HCT116 (cell line): Measurements from ENCODE around the gene DEF6. TPM values are rescaled to one million over a fixed set of nuclear protein-coding genes. Genes with fewer than 3 reads are reported as not detected.

Experiments used
- ATAC-seq: fragments of 200-7000 bp; cut with Tn5 transposase; 2 replicates; pipeline ENCODE4 v1.9.1; 2020; ENCODE audit warnings: mild to moderate bottlenecking, moderate library complexity
- BruUV-seq: library from RNA; stranded (reverse); fragments of 400-500 nt; replicated peaks from 2 replicates; lab custom pipeline; 2021; lab: Mats Ljungman, UMichigan
- CTCF ChIA-PET: fragments of 300-600 bp; sonication (Branson Sonifier 250); formaldehyde crosslinking; loops from one replicate; lab custom pipeline; 2021; ENCODE audit warnings: antibody characterized with exemption; lab: Charles Lee
- POLR2A ChIA-PET: fragments of 300-600, 350-600 bp; sonication (Branson Sonifier 250); formaldehyde crosslinking; loops from one replicate; lab custom pipeline; 2021; ENCODE audit warnings: antibody characterized with exemption; lab: Charles Lee
- RAD21 ChIA-PET, 2 experiments: fragments of 300-600 bp; sonication (Branson Sonifier 250); formaldehyde crosslinking; loops; one replicate each; lab custom pipeline; 2023; ENCODE audit warnings: low total read pairs in 2 of 2; ENCODE audit not compliant: uncharacterized antibody in 2 of 2, unreplicated experiment in 2 of 2, low non-redundant PET in 1 of 2; lab: Charles Lee
- DNase-seq: peaks from one replicate; pipeline ENCODE4 v3.0.0-alpha.2; 2010; ENCODE audit warnings: low read depth, low spot score
- H2AFZ ChIP-seq: fragments of 200-600 bp; shearing (Covaris generic), sonication (generic); 2 replicates; pipeline ENCODE4 v1.6.1; 2017; ENCODE audit warnings: low read depth, mixed run types, mixed read lengths, antibody characterized with exemption, low read length; ENCODE audit not compliant: poor library complexity, severe bottlenecking
- H3K27ac ChIP-seq: 2 replicates; pipeline ENCODE4 v1.5.1; 2012; ENCODE audit warnings: low read depth, low read length
- H3K27me3 ChIP-seq: fragments of 200-600 bp; sonication (generic); 2 replicates; pipeline ENCODE4 v1.6.1; 2016; ENCODE audit warnings: mixed run types, low read length, mixed read lengths; ENCODE audit not compliant: insufficient read depth
- H3K36me3 ChIP-seq, 2 experiments: fragments of 200-500 bp in 1 of 2; fragments of 200-600 bp in 1 of 2; sonication (Bioruptor generic) in 1 of 2; sonication (generic) in 1 of 2; 2 replicates each; pipeline versions ENCODE4 v1.5.1 to v1.6.1; 2014 to 2016; ENCODE audit warnings: low read length in 2 of 2, inconsistent platforms in 1 of 2, mixed read lengths in 1 of 2, mixed run types in 1 of 2; ENCODE audit not compliant: insufficient read depth in 2 of 2, control insufficient read depth in 1 of 2
- H3K4me1 ChIP-seq, 2 experiments: fragments of 200-600 bp in 1 of 2; sonication (generic) in 1 of 2; 2 replicates each; pipeline versions ENCODE4 v1.5.1 to v1.6.1; 2012 to 2017; ENCODE audit warnings: low read length in 2 of 2, inconsistent platforms in 1 of 2, mild to moderate bottlenecking in 1 of 2, mixed read lengths in 1 of 2, mixed run types in 1 of 2, moderate library complexity in 1 of 2; ENCODE audit not compliant: insufficient read depth in 2 of 2, control insufficient read depth in 1 of 2
- H3K4me2 ChIP-seq: fragments of 200-600 bp; sonication (generic); 2 replicates; pipeline ENCODE4 v1.6.1; 2017; ENCODE audit warnings: mixed run types, low read length, mixed read lengths
- H3K4me3 ChIP-seq, 2 experiments: fragments of 200-600 bp in 1 of 2; sonication (generic) in 1 of 2; replicated peaks in 1 of 2; 2 replicates each; pipeline ENCODE4 v1.5.1; 2011 to 2016; ENCODE audit warnings: low read length in 2 of 2, control low read depth in 1 of 2, low read depth in 1 of 2, mild to moderate bottlenecking in 1 of 2, mixed read lengths in 1 of 2, mixed run types in 1 of 2
- H3K79me2 ChIP-seq: fragments of 200-600 bp; sonication (generic); 2 replicates; pipeline ENCODE4 v1.6.1; 2017; ENCODE audit warnings: mild to moderate bottlenecking, mixed run types, low read length, moderate library complexity, mixed read lengths; ENCODE audit not compliant: insufficient read depth
- H3K9ac ChIP-seq: fragments of 200-600 bp; sonication (generic); 2 replicates; pipeline ENCODE4 v1.6.1; 2016; ENCODE audit warnings: low read length, mixed read lengths
- H3K9me2 ChIP-seq: fragments of 200-600 bp; sonication (generic), shearing (Covaris generic); 2 replicates; pipeline ENCODE4 v1.6.1; 2017; ENCODE audit warnings: mixed run types, mild to moderate bottlenecking, moderate library complexity; ENCODE audit not compliant: insufficient read depth
- H3K9me3 ChIP-seq, 2 experiments: fragments of 200-500 bp in 1 of 2; fragments of 200-600 bp in 1 of 2; sonication (Bioruptor generic) in 1 of 2; sonication (generic) in 1 of 2; 2 replicates each; pipeline ENCODE4 v1.6.1; 2014 to 2017; ENCODE audit warnings: low read length in 2 of 2, mixed read lengths in 2 of 2, inconsistent platforms in 1 of 2, low read depth in 1 of 2, mild to moderate bottlenecking in 1 of 2, mixed run types in 1 of 2, moderate library complexity in 1 of 2; ENCODE audit not compliant: control insufficient read depth in 1 of 2, insufficient read depth in 1 of 2
- H4K20me1 ChIP-seq: fragments of 200-600 bp; sonication (generic), shearing (Covaris generic); 2 replicates; pipeline ENCODE4 v1.6.1; 2017; ENCODE audit warnings: mixed run types, mild to moderate bottlenecking, moderate library complexity; ENCODE audit not compliant: insufficient read depth
- ATF3 ChIP-seq: IDR thresholded peaks from 2 replicates; pipeline ENCODE4 v1.6.1; 2012
- CBX3 ChIP-seq: IDR thresholded peaks from 2 replicates; pipeline ENCODE4 v1.6.1; 2012; ENCODE audit warnings: low read depth
- CEBPB ChIP-seq: IDR thresholded peaks from 2 replicates; pipeline ENCODE4 v1.6.1; 2012; ENCODE audit warnings: low read depth
- CTCF ChIP-seq, 3 experiments: fragments of 200-600 bp in 1 of 3; sonication (generic) in 1 of 3; IDR thresholded peaks in 2 of 3; conservative IDR thresholded peaks in 1 of 3; 2 replicates each; pipeline ENCODE4 v1.5.1; 2012 to 2017; ENCODE audit warnings: low read depth in 2 of 3, low read length in 2 of 3, antibody characterized with exemption in 1 of 3, borderline replicate concordance in 1 of 3, control low read depth in 1 of 3, mild to moderate bottlenecking in 1 of 3, mixed read lengths in 1 of 3, mixed run types in 1 of 3, moderate library complexity in 1 of 3; ENCODE audit not compliant: insufficient read depth in 1 of 3
- EGR1 ChIP-seq: IDR thresholded peaks from 2 replicates; pipeline ENCODE4 v1.6.1; 2012; ENCODE audit warnings: low read depth
- ELF1 ChIP-seq: IDR thresholded peaks from 2 replicates; pipeline ENCODE4 v1.6.1; 2012; ENCODE audit warnings: low read depth, borderline replicate concordance
- EZH2 ChIP-seq: fragments of 200-600 bp; sonication (generic); IDR thresholded peaks from 2 replicates; pipeline ENCODE4 v1.6.1; 2017; ENCODE audit warnings: antibody characterized with exemption, mixed run types
- EZH2phosphoT487 ChIP-seq: fragments of 200-600 bp; IDR thresholded peaks from 2 replicates; pipeline ENCODE4 v1.6.1; 2018; ENCODE audit warnings: antibody characterized with exemption, borderline replicate concordance
- FOSL1 ChIP-seq: IDR thresholded peaks from 2 replicates; pipeline ENCODE4 v1.6.1; 2012; ENCODE audit warnings: low read depth
- JUND ChIP-seq: IDR thresholded peaks from 2 replicates; pipeline ENCODE4 v1.6.1; 2012
- MAX ChIP-seq: IDR thresholded peaks from 2 replicates; pipeline ENCODE4 v1.6.1; 2012
- RAD21 ChIP-seq: IDR thresholded peaks from 2 replicates; pipeline ENCODE4 v1.6.1; 2012; ENCODE audit warnings: low read depth, mild to moderate bottlenecking
- REST ChIP-seq: IDR thresholded peaks from 2 replicates; pipeline ENCODE4 v1.6.1; 2012; ENCODE audit warnings: low read depth
- SIN3A ChIP-seq: IDR thresholded peaks from 2 replicates; pipeline ENCODE4 v1.6.1; 2012; ENCODE audit warnings: low read depth
- SP1 ChIP-seq: IDR thresholded peaks from 2 replicates; pipeline ENCODE4 v1.6.1; 2012; ENCODE audit warnings: low read depth
- YY1 ChIP-seq: IDR thresholded peaks from 2 replicates; pipeline ENCODE4 v1.6.1; 2011; ENCODE audit warnings: low read length, low read depth, moderate library complexity, mild to moderate bottlenecking; ENCODE audit not compliant: insufficient replicate concordance; ENCODE audit errors: extremely low read depth
- ZBTB33 ChIP-seq: IDR thresholded peaks from 2 replicates; pipeline ENCODE4 v1.6.1; 2011; ENCODE audit warnings: mild to moderate bottlenecking, low read length, moderate library complexity; ENCODE audit not compliant: insufficient replicate concordance; ENCODE audit errors: extremely low read depth
- ZFX ChIP-seq: fragments of 450-650 bp; IDR thresholded peaks from 2 replicates; pipeline ENCODE4 v1.6.1; 2017
- ZNF274 ChIP-seq: fragments of 200-500 bp; sonication (Bioruptor generic); IDR thresholded peaks from 2 replicates; pipeline ENCODE4 v1.6.1; 2014; ENCODE audit warnings: mild to moderate bottlenecking, low read depth, low read length, inconsistent platforms
- intact Hi-C: fragments of 100-400 bp; cut with micrococcal nuclease; formaldehyde crosslinking; loops from 2 replicates; pipeline ENCODE4 v1.10.0; 2022
- total RNA-seq: library from RNA; stranded (reverse); gene quantifications from one replicate; pipeline ENCODE4 v1.2.1, GENCODE V29; 2021; ENCODE audit not compliant: unreplicated experiment

DEF6 gene
- total RNA-seq, 1 experiment from 2014 or later, result 40.4 TPM

- no peak overlapping the region for H3K4me2 ChIP-seq
- H3K79me2 ChIP-seq, result peaks cover 51% of the 10 kb centered on the region; the same call in 1 of the 2 replicates
- no TSS peak for BruUV-seq
- peaks cover 3 to 36% of the 10 kb centered on the region in 2 experiments; a peak in 3 of 4 replicates for H3K36me3 ChIP-seq
- intact Hi-C loops, result no loop called here
- no peak overlapping the region for H3K27ac ChIP-seq
- ChIA-PET RAD21 (interaction anchor here in 1 of 2 experiments (0.6 kb wide), 1 partner anchor 104 kb away, joined by 3 read pairs; no protein-coding TSS in a partner anchor), CTCF (no interaction called here), POLR2A (no interaction called here)
- TF ChIP-seq EZH2phosphoT487 (no peak), SP1 (no peak), ELF1 (no peak), ZBTB33 (no peak), REST (no peak), CTCF (IDR thresholded peaks at IDR 0.05 in 2 of 3, conservative IDR thresholded peaks at IDR 0.05 in 1 of 3; ENCODE audit: borderline replicate concordance in 1 of 3, insufficient read depth in 1 of 3, low read depth in 2 of 3, low read length in 2 of 3) (no peak), FOSL1 (no peak), CBX3 (no peak), YY1 (no peak), ATF3 (no peak), JUND (no peak), RAD21 (no peak), MAX (no peak), CEBPB (no peak), ZFX (no peak), EGR1 (no peak), SIN3A (no peak), ZNF274 (no peak), EZH2 (no peak)
- ATAC-seq (no peak), DNase-seq (no peak)
- H3K27me3 ChIP-seq, result no peaks in the 10 kb centered on the region
- no peaks in the 10 kb centered on the region for H4K20me1 ChIP-seq
- H3K4me3 ChIP-seq, result no peak overlapping the region
- H2AFZ ChIP-seq, result no peak overlapping the region
- H3K9me3 ChIP-seq, result no peaks in the 10 kb centered on the region
- no peak overlapping the region for H3K9ac ChIP-seq
- peaks cover 8 to 17% of the 10 kb centered on the region in 2 experiments for H3K4me1 ChIP-seq
- no peaks in the 10 kb centered on the region for H3K9me2 ChIP-seq
Measured at GRCh38 chr6:35354361-35355135, 56.9 kb downstream of the DEF6 start.
